Femur (tissue), 1 donor: ENCODE measurements around the gene TOP2A.

Experiments used
- DNase-seq: peaks from one replicate; pipeline ENCODE4 v3.0.0-alpha.2; 2017

The TOP2A gene

GRCh38 chr17:40345161-40345993 lies 72.3 kb downstream of the TOP2A start:
- peak; percentile 86 for DNase-seq

- DNase-seq = peak; percentile 39
These were observed 73.1 kb downstream of the TOP2A start for GRCh38 chr17:40344421-40345160.

- peak; percentile 61 for DNase-seq
These were observed 74.2 kb downstream of the TOP2A start for GRCh38 chr17:40343219-40344119.

- DNase-seq = peak; percentile 45
These were observed 75.0 kb downstream of the TOP2A start for GRCh38 chr17:40342504-40343218.

GRCh38 chr17:40341808-40342503 lies 75.7 kb downstream of the TOP2A start:
- DNase-seq = peak; percentile 91

- DNase-seq = peak; percentile 90
These were observed 76.6 kb downstream of the TOP2A start for GRCh38 chr17:40340880-40341807.

GRCh38 chr17:40340327-40340726 lies 77.4 kb downstream of the TOP2A start:
- DNase-seq = no peak

- DNase-seq = peak; percentile 46
These were observed 78.6 kb downstream of the TOP2A start for GRCh38 chr17:40338941-40339649.
